Body of pancreas (tissue), 4 donors: ENCODE measurements around the gene CCDC149. TPM values are rescaled to one million over a fixed set of nuclear protein-coding genes. Genes with fewer than 3 reads are reported as not detected.

ENCODE experiments used
- ATAC-seq: fragments of 150-250 bp; one replicate; pipeline ENCODE4 v1.9.1; 2016
- DNase-seq, 4 donors: peaks; one replicate each; pipeline ENCODE4 v3.0.0-alpha.2; 2019
- H3K27ac ChIP-seq, 4 donors: fragments of 200-600 bp; sonication (generic); 1 replicate in 3 of 4; 2 replicates in 1 of 4; pipeline versions ENCODE4 v1.5.1 to v1.6.1; 2016 to 2019; ENCODE audit warnings: mild to moderate bottlenecking in 1 of 4, mixed read lengths in 1 of 4, moderate library complexity in 1 of 4
- H3K27me3 ChIP-seq, 2 donors: fragments of 200-600 bp; sonication (generic); one replicate each; pipeline ENCODE4 v1.6.0; 2016; ENCODE audit warnings: mild to moderate bottlenecking in 1 of 2
- H3K36me3 ChIP-seq, 2 donors: fragments of 200-600 bp; sonication (generic); replicated peaks in 1 of 2; 2 replicates each; pipeline ENCODE4 v1.5.1; 2016; ENCODE audit warnings: low read depth in 2 of 2; ENCODE audit not compliant: insufficient read depth in 1 of 2
- H3K4me1 ChIP-seq: fragments of 200-600 bp; sonication (generic); one replicate; pipeline ENCODE4 v1.6.0; 2016
- H3K4me3 ChIP-seq, 2 donors: fragments of 200-600 bp; sonication (generic); 1 replicate in 1 of 2; 2 replicates in 1 of 2; pipeline ENCODE4 v1.5.1; 2016 to 2019
- H3K9me3 ChIP-seq, 3 donors: fragments of 200-600 bp; sonication (generic); 1 replicate in 2 of 3; 2 replicates in 1 of 3; pipeline ENCODE4 v1.5.1; 2016
- POLR2A ChIP-seq, 3 donors: fragments of 450-650 bp; IDR thresholded peaks; one replicate each; pipeline ENCODE4 v1.6.1; 2016; ENCODE audit warnings: antibody characterized with exemption in 3 of 3, mild to moderate bottlenecking in 2 of 3
- WGBS, 2 donors: methylation state at CpG; one replicate each; pipeline ENCODE4 v1.1.5; 2017; 5-methylcytosine and 5-hydroxymethylcytosine counted together
- intact Hi-C: fragments of 100-400 bp; cut with DNase I; formaldehyde crosslinking; loops from one replicate; pipeline ENCODE4 v1.15.1; 2023
- total RNA-seq, 2 donors: library from RNA; depleted of rRNA; stranded (reverse); fragments of >200 nt; gene quantifications; one replicate each; pipeline ENCODE4 v1.1.0, GENCODE V29; 2016
- TF ChIP-seq, protein P1 (sequence below), 7 experiments: fragments of 450-650 bp in 4 of 7; fragments of 200-600 bp in 3 of 7; sonication (generic) in 3 of 7; IDR thresholded peaks; one replicate each; pipeline ENCODE4 v1.5.1; 2016 to 2019; ENCODE audit warnings: antibody characterized with exemption in 7 of 7

CCDC149 gene
- total RNA-seq, 2 donors from 2014 or later = 9.6 to 15.0 TPM

DNA sequence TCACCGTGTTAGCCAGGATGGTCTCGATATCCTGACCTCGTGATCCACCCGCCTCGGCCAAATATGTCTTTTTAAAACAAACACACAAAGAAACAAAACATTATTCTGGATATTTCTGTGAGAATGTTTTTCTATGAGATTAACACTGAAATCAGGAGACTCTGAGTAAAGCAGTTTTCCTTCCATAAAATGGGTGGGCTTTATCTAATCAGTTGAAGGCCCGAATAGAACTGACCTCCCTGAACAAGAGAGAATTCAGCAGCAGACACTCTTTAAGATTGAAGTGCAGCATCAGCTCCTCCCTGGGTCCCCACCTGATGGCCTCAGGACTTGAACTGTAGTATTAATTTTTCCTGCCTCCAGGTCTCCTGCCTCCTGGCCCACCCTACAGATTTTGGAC lies 139.9 kb downstream of the CCDC149 start:
- ATAC-seq (no peak), DNase-seq (no peak)
- Histone ChIP-seq H3K4me1 (no peaks in the 10 kb centered on the region), H3K27me3 (no peaks in the 10 kb centered on the region), H3K9me3 (no peaks in the 10 kb centered on the region), H3K27ac (no peak overlapping the region), H3K36me3 (no peaks in the 10 kb centered on the region), H3K4me3 (no peak overlapping the region)
- intact Hi-C loops = no loop called here
- WGBS, 2 donors = 90 to 97% methylated on average over 6 of the region's 6 CpGs
- TF ChIP-seq POLR2A (IDR thresholded peaks at IDR 0.05) = no peak
- TF ChIP-seq, protein P1, sequence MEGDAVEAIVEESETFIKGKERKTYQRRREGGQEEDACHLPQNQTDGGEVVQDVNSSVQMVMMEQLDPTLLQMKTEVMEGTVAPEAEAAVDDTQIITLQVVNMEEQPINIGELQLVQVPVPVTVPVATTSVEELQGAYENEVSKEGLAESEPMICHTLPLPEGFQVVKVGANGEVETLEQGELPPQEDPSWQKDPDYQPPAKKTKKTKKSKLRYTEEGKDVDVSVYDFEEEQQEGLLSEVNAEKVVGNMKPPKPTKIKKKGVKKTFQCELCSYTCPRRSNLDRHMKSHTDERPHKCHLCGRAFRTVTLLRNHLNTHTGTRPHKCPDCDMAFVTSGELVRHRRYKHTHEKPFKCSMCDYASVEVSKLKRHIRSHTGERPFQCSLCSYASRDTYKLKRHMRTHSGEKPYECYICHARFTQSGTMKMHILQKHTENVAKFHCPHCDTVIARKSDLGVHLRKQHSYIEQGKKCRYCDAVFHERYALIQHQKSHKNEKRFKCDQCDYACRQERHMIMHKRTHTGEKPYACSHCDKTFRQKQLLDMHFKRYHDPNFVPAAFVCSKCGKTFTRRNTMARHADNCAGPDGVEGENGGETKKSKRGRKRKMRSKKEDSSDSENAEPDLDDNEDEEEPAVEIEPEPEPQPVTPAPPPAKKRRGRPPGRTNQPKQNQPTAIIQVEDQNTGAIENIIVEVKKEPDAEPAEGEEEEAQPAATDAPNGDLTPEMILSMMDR (IDR thresholded peaks at IDR 0.05) = no peak

DNA sequence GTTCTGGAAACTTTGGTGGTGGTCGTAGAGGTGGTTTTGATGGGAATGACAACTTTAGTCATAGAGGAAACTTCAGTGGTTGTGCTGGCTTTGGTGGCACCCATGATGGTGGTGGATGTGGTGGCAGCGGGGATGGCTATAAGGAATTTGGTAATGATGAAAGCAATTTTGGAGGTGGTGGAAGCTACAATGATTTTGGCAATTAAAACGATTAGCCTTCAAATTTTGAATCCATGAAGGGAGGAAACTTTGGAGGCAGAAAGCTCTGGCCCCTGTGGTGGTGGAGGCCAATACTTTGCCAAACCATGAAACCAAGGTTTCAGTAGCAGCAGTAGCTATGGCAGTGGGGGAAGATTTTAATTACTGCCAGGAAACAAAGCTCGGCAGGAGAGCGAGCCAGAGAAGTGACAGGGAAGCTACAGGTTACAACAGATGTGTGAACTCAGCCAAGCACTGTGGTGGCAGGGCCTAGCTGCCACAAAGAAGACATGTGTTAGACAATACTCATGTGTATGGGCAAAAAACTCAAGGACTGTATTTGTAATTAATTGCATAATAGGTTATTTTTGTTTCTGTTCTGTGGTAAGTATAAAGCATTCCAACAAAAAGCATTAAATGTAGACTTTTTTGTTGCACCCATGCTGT lies 140.7 kb downstream of the CCDC149 start:
- DNase-seq = no peak
- H3K4me3 ChIP-seq = no peak overlapping the region
- no peaks in the 10 kb centered on the region for H3K4me1 ChIP-seq
- ATAC-seq = no peak
- no peak overlapping the region for H3K27ac ChIP-seq
- TF ChIP-seq, protein P1 (IDR thresholded peaks at IDR 0.05) = no peak
- no peak for TF ChIP-seq POLR2A (IDR thresholded peaks at IDR 0.05)
- intact Hi-C loops = no loop called here
- H3K36me3 ChIP-seq = no peaks in the 10 kb centered on the region
- H3K27me3 ChIP-seq = no peaks in the 10 kb centered on the region
- WGBS, 2 donors = 71 to 72% methylated on average over 5 of the region's 5 CpGs
- no peaks in the 10 kb centered on the region for H3K9me3 ChIP-seq

DNA sequence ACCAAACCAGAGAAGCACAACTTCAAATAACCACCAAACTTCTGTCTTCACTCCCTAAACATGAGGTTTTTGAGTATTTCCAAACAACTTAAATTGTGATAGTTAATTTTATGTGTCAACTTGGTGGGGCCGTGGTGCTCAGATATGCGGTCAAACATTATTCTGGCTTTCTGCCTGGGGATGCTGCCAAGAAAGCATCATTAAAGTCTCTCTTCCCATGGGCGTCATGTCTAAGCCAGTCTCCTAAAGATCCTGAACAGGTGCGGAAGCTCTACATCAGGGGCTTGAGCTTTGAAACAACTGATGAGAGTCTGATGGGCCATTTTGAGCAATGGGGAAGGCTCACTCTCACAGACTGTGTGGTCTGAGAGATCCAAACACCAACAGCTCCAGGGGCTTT lies 141.6 kb downstream of the CCDC149 start:
- intact Hi-C loops = no loop called here
- H3K27me3 ChIP-seq = no peaks in the 10 kb centered on the region
- ATAC-seq (no peak), DNase-seq (no peak)
- no peaks in the 10 kb centered on the region for H3K36me3 ChIP-seq
- H3K27ac ChIP-seq = no peak overlapping the region
- no peaks in the 10 kb centered on the region for H3K4me1 ChIP-seq
- WGBS, 2 donors = 43% methylated on average over 4 of the region's 4 CpGs
- no peaks in the 10 kb centered on the region for H3K9me3 ChIP-seq
- TF ChIP-seq POLR2A (IDR thresholded peaks at IDR 0.05) = no peak
- TF ChIP-seq, protein P1 (IDR thresholded peaks at IDR 0.05) = no peak
- no peak overlapping the region for H3K4me3 ChIP-seq

DNA sequence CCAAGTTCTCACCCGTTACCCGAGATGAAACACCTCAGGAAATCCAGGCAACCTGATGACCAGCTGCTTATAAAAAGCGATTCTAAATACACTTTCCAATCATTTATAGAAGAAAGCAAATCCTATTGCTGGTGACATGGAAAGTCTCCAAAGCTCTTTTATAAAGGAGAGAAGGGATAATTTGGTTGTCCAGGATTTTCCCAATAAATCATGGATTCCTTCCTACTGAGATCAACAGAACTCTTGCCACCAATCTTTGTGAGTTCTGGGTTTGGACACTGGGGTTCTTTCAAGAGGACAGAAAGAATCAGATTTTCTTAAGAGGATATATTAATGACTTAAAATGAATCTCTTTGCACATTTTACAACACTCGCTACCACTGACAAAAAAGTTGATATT lies 142.2 kb downstream of the CCDC149 start:
- H3K27ac ChIP-seq = no peak overlapping the region
- ATAC-seq = no peak
- WGBS, 2 donors = 79 to 82% methylated on average over 4 of the region's 4 CpGs

More for the DNA sequence above, 142.2 kb downstream of the CCDC149 start:
- H3K4me1 ChIP-seq = no peaks in the 10 kb centered on the region
- no peaks in the 10 kb centered on the region for H3K9me3 ChIP-seq
- no peak for TF ChIP-seq POLR2A (IDR thresholded peaks at IDR 0.05)
- TF ChIP-seq, protein P1 (IDR thresholded peaks at IDR 0.05) = no peak
- H3K36me3 ChIP-seq = no peaks in the 10 kb centered on the region
- DNase-seq = no peak
- H3K4me3 ChIP-seq = no peak overlapping the region
- no peaks in the 10 kb centered on the region for H3K27me3 ChIP-seq
- intact Hi-C loops = no loop called here
